DOHH2 (cell line): ENCODE results near the gene FGG.

Experiments
- CTCF ChIP-seq: fragments of 200-600 bp; sonication (generic); IDR thresholded peaks from one replicate; pipeline ENCODE4 v1.5.1; 2014; ENCODE audit warnings: antibody characterized with exemption, mild to moderate bottlenecking, low read depth, low read length; ENCODE audit not compliant: poor library complexity, severe bottlenecking
- EZH2phosphoT487 ChIP-seq: fragments of 200-600 bp; sonication (generic); IDR thresholded peaks from 2 replicates; pipeline ENCODE4 v1.6.1; 2017; ENCODE audit warnings: borderline replicate concordance, mild to moderate bottlenecking, antibody characterized with exemption, low read length, moderate library complexity, mixed read lengths

- TF ChIP-seq CTCF: no peak
- TF ChIP-seq EZH2phosphoT487: no peak
These were observed 52.0 kb downstream of the FGG start for GRCh38 chr4:154560419-154560801.
